ENCODE results near the gene ADARB2. TPM values are rescaled to one million over a fixed set of nuclear protein-coding genes. Genes with fewer than 3 reads are reported as not detected.

The ADARB2 gene
- total and polyA plus RNA-seq, 2 experiments from 2014 or later, result 1.6 to 3.1 TPM

GRCh38 chr10:1638889-1639419, 98.4 kb downstream of the ADARB2 start:
- H3K36me3 ChIP-seq, result no peaks in the 10 kb centered on the region
- DNase-seq (ENCODE audit: low read depth in 1 of 2, low spot score in 1 of 2), result no peak
- TF ChIP-seq CTCF (IDR thresholded peaks at IDR 0.05; ENCODE audit: low read depth, low read length), result no peak
- H3K27ac ChIP-seq, result no peak overlapping the region
- H3K9me3 ChIP-seq (ENCODE audit: low read depth), result no peaks in the 10 kb centered on the region
- H3K27me3 ChIP-seq, result no peaks in the 10 kb centered on the region
- H3K4me1 ChIP-seq (ENCODE audit: low read depth), result no peaks in the 10 kb centered on the region
- no peak overlapping the region for H3K4me3 ChIP-seq

GRCh38 chr10:1635340-1635739, 102.0 kb downstream of the ADARB2 start:
- Histone ChIP-seq H3K9me3 (ENCODE audit: low read depth) (no peaks in the 10 kb centered on the region), H3K4me1 (ENCODE audit: low read depth) (no peaks in the 10 kb centered on the region), H3K4me3 (no peak overlapping the region), H3K36me3 (no peaks in the 10 kb centered on the region), H3K27ac (no peak overlapping the region), H3K27me3 (no peaks in the 10 kb centered on the region)
- no peak for DNase-seq (ENCODE audit: low read depth in 1 of 2, low spot score in 1 of 2)
- no peak for TF ChIP-seq CTCF (IDR thresholded peaks at IDR 0.05; ENCODE audit: low read depth, low read length)

- TF ChIP-seq CTCF (IDR thresholded peaks at IDR 0.05; ENCODE audit: low read depth, low read length), result no peak
- H3K27me3 ChIP-seq, result no peaks in the 10 kb centered on the region
These were observed 103.1 kb downstream of the ADARB2 start for GRCh38 chr10:1634239-1634638.

GRCh38 chr10:1633783-1634182, 103.5 kb downstream of the ADARB2 start:
- Histone ChIP-seq H3K27me3 (no peaks in the 10 kb centered on the region), H3K4me3 (no peak overlapping the region), H3K4me1 (ENCODE audit: low read depth) (no peaks in the 10 kb centered on the region), H3K9me3 (ENCODE audit: low read depth) (no peaks in the 10 kb centered on the region), H3K27ac (no peak overlapping the region), H3K36me3 (no peaks in the 10 kb centered on the region)
- TF ChIP-seq CTCF (IDR thresholded peaks at IDR 0.05; ENCODE audit: low read depth, low read length), result no peak
- DNase-seq (ENCODE audit: low read depth in 1 of 2, low spot score in 1 of 2), result no peak

More at GRCh38 chr10:1634239-1634638, 103.1 kb downstream of the ADARB2 start:
- H3K9me3 ChIP-seq (ENCODE audit: low read depth), result no peaks in the 10 kb centered on the region
- H3K4me3 ChIP-seq, result no peak overlapping the region
- no peaks in the 10 kb centered on the region for H3K4me1 ChIP-seq (ENCODE audit: low read depth)
- H3K36me3 ChIP-seq, result no peaks in the 10 kb centered on the region
- no peak for DNase-seq (ENCODE audit: low read depth in 1 of 2, low spot score in 1 of 2)
- H3K27ac ChIP-seq, result no peak overlapping the region

- no peak overlapping the region for H3K4me3 ChIP-seq
- DNase-seq (ENCODE audit: low read depth in 1 of 2, low spot score in 1 of 2), result no peak
- no peak for TF ChIP-seq CTCF (IDR thresholded peaks at IDR 0.05; ENCODE audit: low read depth, low read length)
These were observed 104.7 kb downstream of the ADARB2 start for GRCh38 chr10:1632596-1632995.

More at GRCh38 chr10:1632596-1632995, 104.7 kb downstream of the ADARB2 start:
- Histone ChIP-seq H3K27me3 (no peaks in the 10 kb centered on the region), H3K9me3 (ENCODE audit: low read depth) (no peaks in the 10 kb centered on the region), H3K27ac (no peak overlapping the region), H3K36me3 (no peaks in the 10 kb centered on the region), H3K4me1 (ENCODE audit: low read depth) (no peaks in the 10 kb centered on the region)
